A549 (cell line): Measurements from ENCODE around the gene UGT2B11. TPM values are rescaled to one million over a fixed set of nuclear protein-coding genes. Genes with fewer than 3 reads are reported as not detected.
"Not testable (repeated sequence)": the region's sequence is repeated elsewhere in the genome, so short reads cannot be mapped to it uniquely, and the experiment has no call there.

Source experiments
- ATAC-seq, 2 experiments: fragments of 200-7000 bp in 1 of 2; fragments of >200 bp in 1 of 2; cut with Nextera tagmentation in 1 of 2; cut with Tn5 transposase in 1 of 2; 3 replicates each; pipeline versions ENCODE4 v1.8.0 to v1.9.1; 2018 to 2020; ENCODE audit warnings: mild to moderate bottlenecking in 1 of 2, moderate library complexity in 1 of 2
- CTCF ChIA-PET: fragments of 300-600 bp; sonication (Branson Sonifier 250); formaldehyde crosslinking; extraction: SDS; loops from one replicate; lab custom pipeline; 2021; ENCODE audit warnings: antibody characterized with exemption, inconsistent platforms; lab: Yijun Ruan, JAX
- POLR2A ChIA-PET: fragments of 350-600 bp; formaldehyde crosslinking; extraction: SDS; loops from one replicate; lab custom pipeline; 2021; ENCODE audit warnings: antibody characterized with exemption, inconsistent platforms; lab: Yijun Ruan, JAX
- DNase-seq, 2 experiments: peaks; one replicate each; pipeline versions ENCODE4 v3.0.0 to v3.0.0-alpha.2; 2011 to 2016; ENCODE audit warnings: low read depth in 1 of 2, low spot score in 1 of 2
- FAIRE-seq: peaks from 2 replicates; lab custom pipeline; 2011; peaks lifted over from hg19 to GRCh38; lab: Jason Lieb, UNC
- H3K27ac ChIP-seq, 2 experiments: fragments of >200 bp; sonication (Bioruptor Twin); formaldehyde crosslinking; 3 replicates each; pipeline ENCODE4 v1.5.1; 2016 to 2017
- H3K4me1 ChIP-seq: fragments of >200 bp; sonication (Bioruptor Twin); formaldehyde crosslinking; 3 replicates; pipeline ENCODE4 v1.6.1; 2016
- H3K4me2 ChIP-seq: fragments of >200 bp; sonication (Bioruptor Twin); formaldehyde crosslinking; 3 replicates; pipeline ENCODE4 v1.6.1; 2016
- H3K4me3 ChIP-seq: fragments of >200 bp; sonication (Bioruptor Twin); formaldehyde crosslinking; 3 replicates; pipeline ENCODE4 v1.5.1; 2016
- H3K9me3 ChIP-seq: fragments of >200 bp; sonication (Bioruptor Twin); formaldehyde crosslinking; 3 replicates; pipeline ENCODE4 v1.6.1; 2016
- ATOH8 ChIP-seq: fragments of 250-450 bp; sonication (Bioruptor Pico); IDR thresholded peaks from 2 replicates; pipeline ENCODE4 v1.5.0; 2020; ENCODE audit warnings: low read depth, mild to moderate bottlenecking, moderate library complexity
- CBX2 ChIP-seq: fragments of 200-600 bp; sonication (generic); IDR thresholded peaks from 2 replicates; pipeline ENCODE4 v1.6.1; 2016; ENCODE audit warnings: low read depth, mild to moderate bottlenecking, borderline replicate concordance
- CHD4 ChIP-seq: fragments of 200-600 bp; sonication (generic); IDR thresholded peaks from 2 replicates; pipeline ENCODE4 v1.6.1; 2016; ENCODE audit warnings: antibody characterized with exemption, mild to moderate bottlenecking, borderline replicate concordance
- EHF ChIP-seq: fragments of 250-450 bp; sonication (Bioruptor Pico); IDR thresholded peaks from 2 replicates; pipeline ENCODE4 v1.5.0; 2020; ENCODE audit warnings: mild to moderate bottlenecking
- EHMT2 ChIP-seq: fragments of 200-600 bp; sonication (generic); IDR thresholded peaks from 2 replicates; pipeline ENCODE4 v1.6.1; 2016; ENCODE audit warnings: antibody characterized with exemption, low read depth, mild to moderate bottlenecking, moderate library complexity
- FOSB ChIP-seq: fragments of 250-450 bp; sonication (Bioruptor Pico); IDR thresholded peaks from 2 replicates; pipeline ENCODE4 v1.5.0; 2020; ENCODE audit warnings: mild to moderate bottlenecking, moderate library complexity
- FOSL2 ChIP-seq, 2 experiments: fragments of 450-650 bp in 1 of 2; fragments of >200 bp in 1 of 2; sonication (Bioruptor Twin) in 1 of 2; formaldehyde crosslinking; IDR thresholded peaks; 2 replicates each; pipeline versions ENCODE4 v1.5.0 to v1.6.1; 2016 to 2020; ENCODE audit warnings: mild to moderate bottlenecking in 1 of 2, moderate library complexity in 1 of 2
- FOXS1 ChIP-seq: fragments of 250-450 bp; sonication (Bioruptor Pico); IDR thresholded peaks from 2 replicates; pipeline ENCODE4 v1.5.0; 2020; ENCODE audit warnings: mild to moderate bottlenecking, moderate library complexity
- HDAC2 ChIP-seq: fragments of 200-600 bp; sonication (generic); IDR thresholded peaks from 2 replicates; pipeline ENCODE4 v1.6.1; 2016
- HEYL ChIP-seq: fragments of 250-450 bp; sonication (Bioruptor Pico); IDR thresholded peaks from 2 replicates; pipeline ENCODE4 v1.8.0; 2021; ENCODE audit warnings: mild to moderate bottlenecking, moderate library complexity
- HOXA7 ChIP-seq: fragments of 250-450 bp; sonication (Bioruptor Pico); IDR thresholded peaks from 2 replicates; pipeline ENCODE4 v1.5.0; 2020; ENCODE audit warnings: mild to moderate bottlenecking, moderate library complexity
- HOXB5 ChIP-seq: fragments of 250-450 bp; sonication (Bioruptor Pico); IDR thresholded peaks from 2 replicates; pipeline ENCODE4 v1.5.0; 2020; ENCODE audit warnings: mild to moderate bottlenecking, moderate library complexity
- JUN ChIP-seq, 2 experiments: fragments of >200 bp; sonication (Bioruptor Twin); formaldehyde crosslinking; IDR thresholded peaks; 2 replicates in 1 of 2; 3 replicates in 1 of 2; pipeline ENCODE4 v1.6.1; 2016 to 2017
- JUNB ChIP-seq: fragments of >200 bp; sonication (Bioruptor Twin); formaldehyde crosslinking; IDR thresholded peaks from 2 replicates; pipeline ENCODE4 v1.6.1; 2016
- MYC ChIP-seq: IDR thresholded peaks from 2 replicates; pipeline ENCODE4 v1.6.1; 2012; ENCODE audit warnings: mild to moderate bottlenecking, inconsistent platforms, low read length, improper control_type of control experiment, borderline replicate concordance
- NFE2L2 ChIP-seq: fragments of 150-350 bp; conservative IDR thresholded peaks from 2 replicates; pipeline ENCODE4 v1.6.1; 2014; ENCODE audit warnings: low read length
- NPAS2 ChIP-seq: fragments of 250-450 bp; sonication (Bioruptor Pico); IDR thresholded peaks from 2 replicates; pipeline ENCODE4 v1.8.0; 2022; ENCODE audit warnings: mild to moderate bottlenecking, moderate library complexity, borderline replicate concordance
- RCOR1 ChIP-seq: fragments of 150-350 bp; IDR thresholded peaks from 2 replicates; pipeline ENCODE4 v1.6.1; 2014; ENCODE audit warnings: antibody characterized with exemption, low read length, low read depth
- RNF2 ChIP-seq: fragments of 200-600 bp; sonication (generic); IDR thresholded peaks from 2 replicates; pipeline ENCODE4 v1.6.1; 2016; ENCODE audit warnings: low read depth, mild to moderate bottlenecking, antibody characterized with exemption, moderate library complexity, borderline replicate concordance
- SMC3 ChIP-seq: fragments of >200 bp; sonication (Bioruptor Twin); formaldehyde crosslinking; IDR thresholded peaks from 3 replicates; pipeline ENCODE4 v1.6.1; 2018; ENCODE audit warnings: inconsistent platforms
- SREBF2 ChIP-seq: fragments of 450-650 bp; IDR thresholded peaks from 2 replicates; pipeline ENCODE4 v1.6.1; 2014; ENCODE audit warnings: mild to moderate bottlenecking, moderate library complexity
- ZSCAN20 ChIP-seq: fragments of 250-450 bp; sonication (Bioruptor Pico); IDR thresholded peaks from 2 replicates; pipeline ENCODE4 v1.8.0; 2022; ENCODE audit warnings: mild to moderate bottlenecking, moderate library complexity
- WGBS: methylation state at CpG from one replicate; pipeline ENCODE4 v1.1.6; 2017; ENCODE audit errors: missing lambda C conversion rate; 5-methylcytosine and 5-hydroxymethylcytosine counted together
- polyA plus RNA-seq, 4 experiments: library from polyadenylated mRNA; depleted of rRNA in 3 of 4; stranded (reverse); fragments of >200 nt; fragmentation: RNase III in 1 of 4; extraction: RNeasy Plus Mini Kit Qiagen cat#74134 plus additional on column Dnase treatment in 1 of 4; gene quantifications; 2 replicates in 3 of 4; 3 replicates in 1 of 4; pipeline ENCODE4 v1.2.3, GENCODE V29; 2011 to 2017
- TF ChIP-seq, protein P1 (sequence below): IDR thresholded peaks from 2 replicates; pipeline ENCODE4 v1.6.1; 2012
- TF ChIP-seq, protein P2 (sequence below): fragments of 200-600 bp; sonication (generic); IDR thresholded peaks from 2 replicates; pipeline ENCODE4 v1.6.1; 2016; ENCODE audit warnings: antibody characterized with exemption, mild to moderate bottlenecking, moderate library complexity

UGT2B11 gene
- polyA plus RNA-seq, 2 of the 4 experiments (the other 2 are of a cell fraction) = 0.14 to 1.6 TPM

GRCh38 chr4:69240787-69241186 is 26.2 kb upstream of the UGT2B11 start:
- FAIRE-seq, H3K27ac ChIP-seq, CTCF ChIA-PET, H3K4me1 ChIP-seq, DNase-seq, H3K4me3 ChIP-seq, H3K4me2 ChIP-seq, ATAC-seq, H3K9me3 ChIP-seq, POLR2A ChIA-PET: not testable (repeated sequence)
- 85% methylated on average over 3 of the region's 3 CpGs for WGBS

GRCh38 chr4:69239557-69240168 is 25.1 kb upstream of the UGT2B11 start:
- TF ChIP-seq CHD4 = no peak
- TF ChIP-seq FOSL2 (IDR thresholded peaks at IDR 0.05) = no peak
- no peak for TF ChIP-seq FOSL2 (CRISPR knock-in tag; IDR thresholded peaks at IDR 0.05)
- TF ChIP-seq NFE2L2 = no peak
- TF ChIP-seq EHF (CRISPR knock-in tag) = no peak
- no peak for TF ChIP-seq SMC3
- no peak for TF ChIP-seq FOXS1 (CRISPR knock-in tag)
- no peak for TF ChIP-seq ATOH8 (CRISPR knock-in tag)
- no peak for TF ChIP-seq HEYL (CRISPR knock-in tag)
- TF ChIP-seq ZSCAN20 (CRISPR knock-in tag) = no peak
- no peak for TF ChIP-seq JUN (IDR thresholded peaks at IDR 0.05)
- no peak for TF ChIP-seq SREBF2
- TF ChIP-seq JUNB = no peak
- TF ChIP-seq HDAC2 = no peak
- no peak for TF ChIP-seq HOXB5 (CRISPR knock-in tag)
- no peak for ATAC-seq
- no peak overlapping the region for H3K4me3 ChIP-seq
- POLR2A ChIA-PET = no interaction called here
- FAIRE-seq = no peak
- 0 out of 3 replicates have a peak, but pooled peaks cover 3% of the 10 kb centered on the region for H3K4me1 ChIP-seq
- no peak overlapping the region for H3K27ac ChIP-seq
- CTCF ChIA-PET = no interaction called here
- H3K4me2 ChIP-seq = no peak overlapping the region
- no peaks in the 10 kb centered on the region for H3K9me3 ChIP-seq
- 57% methylated on average over 6 of the region's 6 CpGs for WGBS
- no peak for DNase-seq

GRCh38 chr4:69239092-69239491 is 24.5 kb upstream of the UGT2B11 start:
- no peak overlapping the region for H3K4me3 ChIP-seq
- CTCF ChIA-PET = no interaction called here

More at GRCh38 chr4:69239092-69239491, 24.5 kb upstream of the UGT2B11 start:
- POLR2A ChIA-PET = no interaction called here
- ATAC-seq (no peak), DNase-seq (no peak), FAIRE-seq (no peak)
- Histone ChIP-seq H3K4me2 (no peak overlapping the region), H3K27ac (no peak overlapping the region), H3K9me3 (no peaks in the 10 kb centered on the region), H3K4me1 (0 out of 3 replicates have a peak, but pooled peaks cover 3% of the 10 kb centered on the region)
- no peak for TF ChIP-seq ATOH8 (CRISPR knock-in tag)
- TF ChIP-seq EHMT2 = no peak
- no peak for TF ChIP-seq CBX2
- TF ChIP-seq EHF (CRISPR knock-in tag) = no peak
- no peak for TF ChIP-seq JUNB
- TF ChIP-seq, protein P1, sequence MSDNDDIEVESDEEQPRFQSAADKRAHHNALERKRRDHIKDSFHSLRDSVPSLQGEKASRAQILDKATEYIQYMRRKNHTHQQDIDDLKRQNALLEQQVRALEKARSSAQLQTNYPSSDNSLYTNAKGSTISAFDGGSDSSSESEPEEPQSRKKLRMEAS = no peak
- no peak for TF ChIP-seq SREBF2
- no peak for TF ChIP-seq HDAC2
- TF ChIP-seq RNF2 = no peak
- no peak for TF ChIP-seq NPAS2 (CRISPR knock-in tag)
- TF ChIP-seq, protein P2, sequence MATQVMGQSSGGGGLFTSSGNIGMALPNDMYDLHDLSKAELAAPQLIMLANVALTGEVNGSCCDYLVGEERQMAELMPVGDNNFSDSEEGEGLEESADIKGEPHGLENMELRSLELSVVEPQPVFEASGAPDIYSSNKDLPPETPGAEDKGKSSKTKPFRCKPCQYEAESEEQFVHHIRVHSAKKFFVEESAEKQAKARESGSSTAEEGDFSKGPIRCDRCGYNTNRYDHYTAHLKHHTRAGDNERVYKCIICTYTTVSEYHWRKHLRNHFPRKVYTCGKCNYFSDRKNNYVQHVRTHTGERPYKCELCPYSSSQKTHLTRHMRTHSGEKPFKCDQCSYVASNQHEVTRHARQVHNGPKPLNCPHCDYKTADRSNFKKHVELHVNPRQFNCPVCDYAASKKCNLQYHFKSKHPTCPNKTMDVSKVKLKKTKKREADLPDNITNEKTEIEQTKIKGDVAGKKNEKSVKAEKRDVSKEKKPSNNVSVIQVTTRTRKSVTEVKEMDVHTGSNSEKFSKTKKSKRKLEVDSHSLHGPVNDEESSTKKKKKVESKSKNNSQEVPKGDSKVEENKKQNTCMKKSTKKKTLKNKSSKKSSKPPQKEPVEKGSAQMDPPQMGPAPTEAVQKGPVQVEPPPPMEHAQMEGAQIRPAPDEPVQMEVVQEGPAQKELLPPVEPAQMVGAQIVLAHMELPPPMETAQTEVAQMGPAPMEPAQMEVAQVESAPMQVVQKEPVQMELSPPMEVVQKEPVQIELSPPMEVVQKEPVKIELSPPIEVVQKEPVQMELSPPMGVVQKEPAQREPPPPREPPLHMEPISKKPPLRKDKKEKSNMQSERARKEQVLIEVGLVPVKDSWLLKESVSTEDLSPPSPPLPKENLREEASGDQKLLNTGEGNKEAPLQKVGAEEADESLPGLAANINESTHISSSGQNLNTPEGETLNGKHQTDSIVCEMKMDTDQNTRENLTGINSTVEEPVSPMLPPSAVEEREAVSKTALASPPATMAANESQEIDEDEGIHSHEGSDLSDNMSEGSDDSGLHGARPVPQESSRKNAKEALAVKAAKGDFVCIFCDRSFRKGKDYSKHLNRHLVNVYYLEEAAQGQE = no peak
- no peak for TF ChIP-seq FOSB (CRISPR knock-in tag)
- TF ChIP-seq HOXA7 (CRISPR knock-in tag) = no peak
- no peak for TF ChIP-seq RCOR1
- no peak for TF ChIP-seq MYC
- WGBS = 73% methylated on average over 2 of the region's 2 CpGs
